Epithelial cell of proximal tubule (primary cell): ENCODE measurements around the gene RNF150. TPM values are rescaled to one million over a fixed set of nuclear protein-coding genes. Genes with fewer than 3 reads are reported as not detected.

Experiments used
- DNase-seq: peaks from one replicate; pipeline ENCODE4 v3.0.0-alpha.2; 2011; ENCODE audit warnings: low read depth
- H3K4me3 ChIP-seq: 2 replicates; pipeline ENCODE4 v1.5.1; 2011; ENCODE audit warnings: low read depth, mild to moderate bottlenecking, low read length
- total RNA-seq: library from RNA; depleted of rRNA; stranded (reverse); fragments of >200 nt; gene quantifications from 2 replicates; pipeline ENCODE4 v1.2.3, GENCODE V29; 2015
- TF ChIP-seq, protein P1 (sequence below): conservative IDR thresholded peaks from 2 replicates; pipeline ENCODE4 v1.5.1; 2012; ENCODE audit warnings: low read depth, mild to moderate bottlenecking, low read length

Gene RNF150
- total RNA-seq, 1 donor from 2014 or later: 0.69 TPM

DNA sequence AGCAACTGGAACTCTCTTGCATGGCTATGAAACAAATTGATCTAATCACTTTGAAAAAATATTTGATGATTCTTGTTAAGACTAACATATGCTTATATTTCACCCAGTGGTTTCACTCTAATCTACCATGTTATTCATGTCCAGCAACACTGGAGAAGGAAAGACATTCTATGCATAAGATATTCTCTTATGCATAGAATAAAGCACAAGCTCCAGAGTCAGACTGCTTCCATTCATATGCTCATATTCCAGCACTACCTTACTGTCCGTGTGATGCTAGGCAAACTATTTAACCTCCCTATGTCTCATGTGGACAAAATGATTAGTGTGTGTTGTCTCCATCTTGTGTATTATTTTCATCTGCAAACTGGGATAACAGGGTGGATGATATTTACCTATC, 124.1 kb downstream of the RNF150 start:
- TF ChIP-seq, protein P1, sequence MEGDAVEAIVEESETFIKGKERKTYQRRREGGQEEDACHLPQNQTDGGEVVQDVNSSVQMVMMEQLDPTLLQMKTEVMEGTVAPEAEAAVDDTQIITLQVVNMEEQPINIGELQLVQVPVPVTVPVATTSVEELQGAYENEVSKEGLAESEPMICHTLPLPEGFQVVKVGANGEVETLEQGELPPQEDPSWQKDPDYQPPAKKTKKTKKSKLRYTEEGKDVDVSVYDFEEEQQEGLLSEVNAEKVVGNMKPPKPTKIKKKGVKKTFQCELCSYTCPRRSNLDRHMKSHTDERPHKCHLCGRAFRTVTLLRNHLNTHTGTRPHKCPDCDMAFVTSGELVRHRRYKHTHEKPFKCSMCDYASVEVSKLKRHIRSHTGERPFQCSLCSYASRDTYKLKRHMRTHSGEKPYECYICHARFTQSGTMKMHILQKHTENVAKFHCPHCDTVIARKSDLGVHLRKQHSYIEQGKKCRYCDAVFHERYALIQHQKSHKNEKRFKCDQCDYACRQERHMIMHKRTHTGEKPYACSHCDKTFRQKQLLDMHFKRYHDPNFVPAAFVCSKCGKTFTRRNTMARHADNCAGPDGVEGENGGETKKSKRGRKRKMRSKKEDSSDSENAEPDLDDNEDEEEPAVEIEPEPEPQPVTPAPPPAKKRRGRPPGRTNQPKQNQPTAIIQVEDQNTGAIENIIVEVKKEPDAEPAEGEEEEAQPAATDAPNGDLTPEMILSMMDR: no peak
- DNase-seq: no peak
- H3K4me3 ChIP-seq: no peak overlapping the region

DNA sequence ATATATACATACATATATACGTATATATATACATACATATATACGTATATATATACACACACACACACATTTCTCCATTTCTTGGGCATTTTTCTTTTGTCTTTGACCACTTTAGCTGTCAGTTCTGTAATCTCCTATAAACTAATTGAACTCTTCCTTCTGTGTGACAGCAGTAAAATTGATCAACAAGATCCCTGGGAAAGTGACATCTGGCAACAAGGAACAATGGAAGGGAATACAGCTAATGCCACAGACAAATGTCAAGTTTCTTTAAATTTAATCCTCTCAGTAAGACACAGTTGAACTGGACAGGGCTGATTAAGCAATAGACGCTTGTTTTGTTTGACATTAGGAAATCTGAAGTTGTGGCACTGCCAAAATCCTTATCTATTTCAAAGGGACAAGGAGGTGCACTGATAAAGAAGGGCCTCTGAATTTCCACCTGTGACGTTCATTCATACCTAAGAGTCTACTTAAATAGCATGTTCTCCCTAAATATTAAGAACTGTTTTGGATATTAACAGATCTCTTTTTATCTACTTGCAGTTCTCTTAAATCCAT, 126.9 kb downstream of the RNF150 start:
- no peak overlapping the region for H3K4me3 ChIP-seq
- DNase-seq: no peak
- TF ChIP-seq, protein P1: no peak

DNA sequence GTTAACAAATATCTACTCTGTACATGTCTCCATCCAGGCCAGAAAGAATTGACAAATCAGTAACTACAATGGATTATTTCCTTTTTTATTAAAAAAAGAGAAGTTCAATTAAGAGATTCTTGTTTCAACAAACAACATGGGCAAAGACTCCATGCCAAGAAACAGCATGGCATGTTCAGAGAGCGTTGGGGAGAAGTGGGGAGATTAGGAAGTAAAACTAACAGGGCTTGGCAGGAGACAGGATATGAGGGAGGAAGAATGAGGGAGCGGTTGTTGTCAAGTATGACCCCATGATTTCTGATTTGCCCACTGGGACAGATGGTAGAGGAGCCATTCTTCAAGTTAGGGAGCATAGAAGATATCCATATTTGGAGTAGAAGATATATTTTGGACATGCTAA, 128.4 kb downstream of the RNF150 start:
- TF ChIP-seq, protein P1: no peak
- DNase-seq: no peak

DNA sequence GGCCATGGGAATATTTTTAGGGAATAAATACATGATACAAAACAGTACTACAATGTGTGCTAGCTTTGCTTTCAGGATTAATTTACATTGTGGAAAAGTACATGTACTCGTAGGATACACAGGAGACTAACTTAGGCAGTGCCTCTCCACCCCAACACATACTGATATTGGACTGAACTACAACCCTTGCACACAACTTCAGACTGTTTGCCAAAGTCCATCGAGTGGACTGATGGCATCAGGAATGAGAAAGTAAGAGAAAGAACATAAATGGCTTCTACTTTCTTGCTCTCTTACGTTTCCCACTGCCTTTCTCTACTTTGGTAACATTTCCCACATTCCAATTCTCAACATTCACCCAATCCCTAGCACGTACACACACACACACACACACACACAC, 130.1 kb downstream of the RNF150 start:
- TF ChIP-seq, protein P1: no peak
- DNase-seq: no peak
- no peak overlapping the region for H3K4me3 ChIP-seq

More for the DNA sequence above, 128.4 kb downstream of the RNF150 start:
- no peak overlapping the region for H3K4me3 ChIP-seq

DNA sequence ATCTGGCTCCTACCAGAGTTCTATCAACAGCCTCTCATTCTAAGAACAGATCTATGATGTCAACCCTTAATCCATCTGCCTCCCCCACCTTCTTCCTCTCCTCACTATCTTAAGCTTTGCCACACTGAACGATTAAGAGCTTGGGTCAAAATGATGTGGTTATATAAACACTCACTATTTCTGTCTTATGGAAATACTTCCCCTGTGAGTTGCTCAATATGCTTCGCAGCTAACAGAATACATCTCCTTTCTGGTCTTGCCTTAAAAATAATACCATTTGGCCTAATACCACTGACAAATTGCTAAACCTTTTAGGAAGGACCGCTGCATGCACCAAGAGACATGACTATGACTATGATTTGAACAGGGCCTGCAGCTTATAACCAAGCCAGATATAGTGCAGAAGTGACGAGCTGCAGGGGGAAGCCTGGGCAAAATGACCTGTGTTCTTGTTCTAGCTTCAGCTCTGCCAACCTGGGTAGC, 130.9 kb downstream of the RNF150 start:
- TF ChIP-seq, protein P1: no peak
- no peak for DNase-seq
- H3K4me3 ChIP-seq: no peak overlapping the region

DNA sequence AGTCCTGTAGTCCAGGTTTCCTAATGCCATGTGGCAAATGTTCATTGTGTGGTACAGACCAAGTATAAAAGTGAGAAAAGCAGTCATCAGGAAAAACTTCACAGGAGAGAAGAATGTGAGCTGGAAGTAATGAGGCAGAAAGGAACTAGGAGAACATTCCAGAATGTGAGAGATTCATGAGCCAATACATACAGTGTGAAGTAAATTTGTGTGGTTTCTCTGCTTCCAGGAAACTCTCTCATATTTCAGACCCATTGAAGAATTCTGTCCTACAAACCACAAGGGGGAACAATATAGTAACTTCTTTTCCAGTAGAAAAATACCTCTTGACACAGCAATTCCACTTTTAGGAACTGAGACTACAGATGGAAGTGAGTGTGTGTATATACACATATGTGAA, 136.5 kb downstream of the RNF150 start:
- H3K4me3 ChIP-seq: no peak overlapping the region
- DNase-seq: peak; percentile 89
- TF ChIP-seq, protein P1: peak; percentile 48

DNA sequence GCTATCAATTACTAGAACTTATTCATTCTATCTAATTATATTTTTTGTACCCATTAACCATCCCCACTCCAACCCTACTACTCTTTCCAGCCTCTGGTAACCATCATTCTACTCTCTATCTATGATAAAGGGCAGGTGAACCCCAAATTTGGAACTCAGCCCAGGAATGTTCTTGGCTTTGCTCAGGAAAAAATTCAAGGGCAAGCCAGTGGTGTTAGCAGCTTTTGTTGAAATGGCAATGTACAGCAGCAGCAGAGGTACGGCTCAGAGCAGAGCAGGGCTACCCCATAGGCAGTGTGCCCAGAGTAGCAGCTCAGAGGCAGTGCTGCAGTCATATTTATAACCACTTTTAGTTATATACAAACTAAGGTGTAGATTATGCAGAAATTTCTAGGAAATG, 138.2 kb downstream of the RNF150 start:
- H3K4me3 ChIP-seq: no peak overlapping the region
- DNase-seq: no peak
- TF ChIP-seq, protein P1: no peak
